HepG2 (cell line): ENCODE data around the gene UGP2. TPM values are rescaled to one million over a fixed set of nuclear protein-coding genes. Genes with fewer than 3 reads are reported as not detected.

Source experiments
- ADNP ChIP-seq: sonication (generic); formaldehyde crosslinking; IDR thresholded peaks from 2 replicates; pipeline ENCODE4 v1.4.0; 2020; ENCODE audit warnings: missing genetic modification reagents
- BRD4 ChIP-seq: sonication (generic); formaldehyde crosslinking; IDR thresholded peaks from 2 replicates; pipeline ENCODE4 v1.4.0; 2020; ENCODE audit warnings: missing genetic modification reagents
- CREM ChIP-seq, 2 experiments: sonication (generic) in 1 of 2; formaldehyde crosslinking in 1 of 2; IDR thresholded peaks; 2 replicates each; pipeline versions ENCODE4 v1.4.0 to v1.6.1; 2016 to 2020; ENCODE audit warnings: antibody characterized with exemption in 1 of 2, mild to moderate bottlenecking in 1 of 2, missing genetic modification reagents in 1 of 2
- ERF ChIP-seq: IDR thresholded peaks from 2 replicates; pipeline ENCODE4 v1.6.1; 2018; ENCODE audit warnings: missing biosample characterization, missing genetic modification reagents
- FOXK2 ChIP-seq: fragments of 450-650 bp; IDR thresholded peaks from 2 replicates; pipeline ENCODE4 v1.6.1; 2016
- KDM2A ChIP-seq: sonication (generic); formaldehyde crosslinking; IDR thresholded peaks from 2 replicates; pipeline ENCODE4 v1.4.0; 2020; ENCODE audit warnings: low read depth, missing genetic modification reagents, borderline replicate concordance
- MIER3 ChIP-seq: IDR thresholded peaks from 2 replicates; pipeline ENCODE4 v1.6.1; 2016; ENCODE audit warnings: missing compliant biosample characterization, borderline replicate concordance
- NBN ChIP-seq: fragments of 450-650 bp; conservative IDR thresholded peaks from 2 replicates; pipeline ENCODE4 v1.6.1; 2017
- NR2F1 ChIP-seq, 2 experiments: fragments of 450-650 bp in 1 of 2; formaldehyde crosslinking in 1 of 2; IDR thresholded peaks; 2 replicates each; pipeline versions ENCODE4 v1.5.0 to v1.6.1; 2016 to 2020; ENCODE audit warnings: mild to moderate bottlenecking in 1 of 2, missing compliant biosample characterization in 1 of 2, missing genetic modification reagents in 1 of 2, moderate library complexity in 1 of 2
- POGZ ChIP-seq: sonication (generic); formaldehyde crosslinking; IDR thresholded peaks from 2 replicates; pipeline ENCODE4 v1.4.0; 2020; ENCODE audit warnings: mild to moderate bottlenecking, missing genetic modification reagents
- REL ChIP-seq: sonication (generic); formaldehyde crosslinking; conservative IDR thresholded peaks from 2 replicates; pipeline ENCODE4 v1.8.0; 2022; ENCODE audit warnings: mild to moderate bottlenecking, missing genetic modification reagents, moderate library complexity
- SKI ChIP-seq: fragments of 450-650 bp; IDR thresholded peaks from one replicate; pipeline ENCODE4 v1.6.1; 2018; ENCODE audit warnings: mild to moderate bottlenecking; ENCODE audit not compliant: partially characterized antibody
- ZBTB8A ChIP-seq: sonication (generic); formaldehyde crosslinking; IDR thresholded peaks from 2 replicates; pipeline ENCODE4 v1.4.0; 2020; ENCODE audit warnings: mild to moderate bottlenecking, low read depth, missing genetic modification reagents, borderline replicate concordance
- ZNF296 ChIP-seq: sonication (generic); formaldehyde crosslinking; conservative IDR thresholded peaks from 2 replicates; pipeline ENCODE4 v1.5.0; 2020; ENCODE audit warnings: mild to moderate bottlenecking, missing genetic modification reagents
- ZNF329 ChIP-seq: sonication (generic); formaldehyde crosslinking; IDR thresholded peaks from 2 replicates; pipeline ENCODE4 v1.9.0; 2021; ENCODE audit warnings: low read depth, mild to moderate bottlenecking, missing genetic modification reagents
- ZNF674 ChIP-seq: sonication (generic); formaldehyde crosslinking; IDR thresholded peaks from 2 replicates; pipeline ENCODE4 v1.5.0; 2020; ENCODE audit warnings: low read depth, mild to moderate bottlenecking, missing genetic modification reagents
- ZNF792 ChIP-seq: IDR thresholded peaks from 2 replicates; pipeline ENCODE4 v1.6.1; 2016
- ZNF816 ChIP-seq: sonication (generic); formaldehyde crosslinking; IDR thresholded peaks from 2 replicates; pipeline ENCODE4 v1.8.0; 2022; ENCODE audit warnings: missing genetic modification reagents, mild to moderate bottlenecking, borderline replicate concordance
- ZSCAN31 ChIP-seq: sonication (generic); formaldehyde crosslinking; IDR thresholded peaks from 2 replicates; pipeline ENCODE4 v1.5.0; 2020; ENCODE audit warnings: low read depth, mild to moderate bottlenecking, missing genetic modification reagents
- polyA plus RNA-seq, 8 experiments: library from polyadenylated mRNA; depleted of rRNA in 3 of 8; stranded (reverse) in 7 of 8; unstranded in 1 of 8; fragments of >200 nt; fragmentation: Illumina TruSeq in 4 of 8; extraction: Trizol in 4 of 8; gene quantifications; 2 replicates each; pipeline versions ENCODE4 v1.2.1 to v1.2.3, GENCODE V29; 2011 to 2016; ENCODE audit warnings: low read depth in 4 of 8, missing spikeins in 1 of 8, mixed read lengths in 1 of 8; ENCODE audit not compliant: insufficient read depth in 1 of 8
- total RNA-seq, 5 experiments: library from RNA; depleted of rRNA; stranded (reverse); fragments of >200 nt; fragmentation: Illumina TruSeq; extraction: Trizol; gene quantifications; 2 replicates each; pipeline ENCODE4 v1.2.3, GENCODE V29; 2016; ENCODE audit warnings: low read depth in 1 of 5
- TF ChIP-seq, protein P1 (sequence below), 2 experiments: sonication (generic) in 1 of 2; formaldehyde crosslinking in 1 of 2; IDR thresholded peaks; 2 replicates each; pipeline versions ENCODE4 v1.4.0 to v1.6.1; 2018 to 2020; ENCODE audit warnings: missing genetic modification reagents in 2 of 2, borderline replicate concordance in 1 of 2, low read depth in 1 of 2, mild to moderate bottlenecking in 1 of 2, missing biosample characterization in 1 of 2
- TF ChIP-seq, protein P2 (sequence below): sonication (generic); formaldehyde crosslinking; IDR thresholded peaks from 2 replicates; pipeline ENCODE4 v1.8.0; 2022; ENCODE audit warnings: missing genetic modification reagents, mild to moderate bottlenecking, inconsistent platforms, borderline replicate concordance
- TF ChIP-seq, protein P3 (sequence below): sonication (generic); formaldehyde crosslinking; IDR thresholded peaks from 2 replicates; pipeline ENCODE4 v1.5.1; 2020; ENCODE audit warnings: missing genetic modification reagents, mild to moderate bottlenecking, borderline replicate concordance
- TF ChIP-seq, protein P4 (sequence below): sonication (generic); formaldehyde crosslinking; IDR thresholded peaks from 2 replicates; pipeline ENCODE4 v1.8.0; 2022; ENCODE audit warnings: low read depth, missing genetic modification reagents
- TF ChIP-seq, protein P5 (sequence below): sonication (generic); formaldehyde crosslinking; IDR thresholded peaks from 2 replicates; pipeline ENCODE4 v1.8.0; 2022; ENCODE audit warnings: missing genetic modification reagents, mild to moderate bottlenecking, borderline replicate concordance

The UGP2 gene
- total and polyA plus RNA-seq, 2 of the 13 experiments (the other 11 are each of a cell fraction or from before 2014, with no cell fraction given), result 96.0 to 134 TPM

DNA sequence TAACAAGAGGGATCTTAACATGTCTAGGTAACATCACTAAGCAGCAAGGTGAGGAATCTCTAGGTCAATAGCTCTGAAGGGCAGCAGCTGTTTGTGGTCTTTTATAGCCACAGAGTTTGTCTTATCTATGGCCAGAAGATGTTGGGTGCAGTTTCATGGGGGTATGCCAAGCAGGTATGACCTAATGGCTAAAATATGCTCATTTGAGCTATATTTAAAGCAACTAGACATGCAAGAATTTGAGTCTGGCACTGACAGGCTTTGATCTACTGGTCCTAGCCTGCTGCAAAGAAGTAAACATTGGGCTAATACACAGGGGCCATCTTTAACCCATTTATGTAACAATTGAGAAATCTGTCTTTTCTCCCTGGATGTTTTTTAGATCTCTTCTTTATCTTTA lies 13.9 kb upstream of the UGP2 start (continued):
- TF ChIP-seq, protein P1, sequence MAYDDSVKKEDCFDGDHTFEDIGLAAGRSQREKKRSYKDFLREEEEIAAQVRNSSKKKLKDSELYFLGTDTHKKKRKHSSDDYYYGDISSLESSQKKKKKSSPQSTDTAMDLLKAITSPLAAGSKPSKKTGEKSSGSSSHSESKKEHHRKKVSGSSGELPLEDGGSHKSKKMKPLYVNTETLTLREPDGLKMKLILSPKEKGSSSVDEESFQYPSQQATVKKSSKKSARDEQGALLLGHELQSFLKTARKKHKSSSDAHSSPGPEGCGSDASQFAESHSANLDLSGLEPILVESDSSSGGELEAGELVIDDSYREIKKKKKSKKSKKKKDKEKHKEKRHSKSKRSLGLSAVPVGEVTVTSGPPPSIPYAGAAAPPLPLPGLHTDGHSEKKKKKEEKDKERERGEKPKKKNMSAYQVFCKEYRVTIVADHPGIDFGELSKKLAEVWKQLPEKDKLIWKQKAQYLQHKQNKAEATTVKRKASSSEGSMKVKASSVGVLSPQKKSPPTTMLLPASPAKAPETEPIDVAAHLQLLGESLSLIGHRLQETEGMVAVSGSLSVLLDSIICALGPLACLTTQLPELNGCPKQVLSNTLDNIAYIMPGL (CRISPR knock-in tag; IDR thresholded peaks at IDR 0.05; ENCODE audit: borderline replicate concordance in 1 of 2, low read depth in 1 of 2), result no peak
- peak; percentile 41; the same call in 1 of the 2 replicates for TF ChIP-seq POGZ (CRISPR knock-in tag)
- TF ChIP-seq REL, result no peak
- TF ChIP-seq SKI, result peak; percentile 97
- no peak for TF ChIP-seq ZSCAN31 (CRISPR knock-in tag)
- TF ChIP-seq CREM (IDR thresholded peaks at IDR 0.05), result peak; percentile 57
- no peak for TF ChIP-seq CREM (CRISPR knock-in tag; IDR thresholded peaks at IDR 0.05)
- TF ChIP-seq KDM2A (CRISPR knock-in tag), result no peak
- no peak; the same call in none of the 2 replicates for TF ChIP-seq ERF (CRISPR knock-in tag)
- no peak for TF ChIP-seq ZNF329
- 0 out of 2 replicates have a peak, but pooled peaks have one; percentile 24 for TF ChIP-seq ZNF792 (CRISPR knock-in tag)
- TF ChIP-seq, protein P2, sequence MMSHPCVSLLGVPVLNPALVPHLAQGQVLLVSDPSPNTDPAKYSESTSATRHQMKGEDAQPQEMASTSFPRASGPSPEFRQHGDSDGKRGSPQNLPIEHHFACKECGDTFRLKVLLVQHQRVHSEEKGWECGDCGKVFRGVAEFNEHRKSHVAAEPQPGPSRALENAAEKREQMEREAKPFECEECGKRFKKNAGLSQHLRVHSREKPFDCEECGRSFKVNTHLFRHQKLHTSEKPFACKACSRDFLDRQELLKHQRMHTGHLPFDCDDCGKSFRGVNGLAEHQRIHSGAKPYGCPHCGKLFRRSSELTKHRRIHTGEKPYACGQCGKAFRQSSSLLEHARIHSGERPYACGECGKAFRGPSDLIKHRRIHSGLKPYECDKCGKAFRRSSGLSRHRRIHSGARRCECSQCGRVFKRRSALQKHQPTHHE (CRISPR knock-in tag), result no peak; the same call in 1 of the 2 replicates
- TF ChIP-seq BRD4, result no peak
- TF ChIP-seq ZNF816 (CRISPR knock-in tag), result no peak
- TF ChIP-seq, protein P3, sequence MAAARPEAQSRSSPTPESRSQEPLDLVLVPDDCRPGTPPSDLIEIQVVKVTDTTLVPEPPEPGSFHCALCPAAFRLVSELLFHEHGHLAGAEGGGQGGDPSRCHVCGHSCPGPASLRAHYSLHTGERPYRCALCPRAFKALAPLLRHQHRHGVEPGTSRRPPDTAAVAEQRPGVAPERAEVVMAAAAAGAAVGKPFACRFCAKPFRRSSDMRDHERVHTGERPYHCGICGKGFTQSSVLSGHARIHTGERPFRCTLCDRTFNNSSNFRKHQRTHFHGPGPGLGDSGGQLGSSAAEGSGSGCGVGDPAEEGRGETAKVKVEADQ, result no peak
- TF ChIP-seq ZNF296 (CRISPR knock-in tag), result no peak
- TF ChIP-seq, protein P4, sequence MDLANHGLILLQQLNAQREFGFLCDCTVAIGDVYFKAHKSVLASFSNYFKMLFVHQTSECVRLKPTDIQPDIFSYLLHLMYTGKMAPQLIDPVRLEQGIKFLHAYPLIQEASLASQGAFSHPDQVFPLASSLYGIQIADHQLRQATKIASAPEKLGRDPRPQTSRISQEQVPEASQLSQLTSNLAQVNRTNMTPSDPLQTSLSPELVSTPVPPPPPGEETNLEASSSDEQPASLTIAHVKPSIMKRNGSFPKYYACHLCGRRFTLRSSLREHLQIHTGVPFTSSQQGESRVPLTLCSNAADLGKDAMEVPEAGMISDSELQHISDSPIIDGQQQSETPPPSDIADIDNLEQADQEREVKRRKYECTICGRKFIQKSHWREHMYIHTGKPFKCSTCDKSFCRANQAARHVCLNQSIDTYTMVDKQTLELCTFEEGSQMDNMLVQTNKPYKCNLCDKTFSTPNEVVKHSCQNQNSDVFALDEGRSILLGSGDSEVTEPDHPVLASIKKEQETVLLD (CRISPR knock-in tag), result no peak
- no peak for TF ChIP-seq NR2F1 (CRISPR knock-in tag; IDR thresholded peaks at IDR 0.05)
- no peak for TF ChIP-seq NBN
- TF ChIP-seq, protein P5, sequence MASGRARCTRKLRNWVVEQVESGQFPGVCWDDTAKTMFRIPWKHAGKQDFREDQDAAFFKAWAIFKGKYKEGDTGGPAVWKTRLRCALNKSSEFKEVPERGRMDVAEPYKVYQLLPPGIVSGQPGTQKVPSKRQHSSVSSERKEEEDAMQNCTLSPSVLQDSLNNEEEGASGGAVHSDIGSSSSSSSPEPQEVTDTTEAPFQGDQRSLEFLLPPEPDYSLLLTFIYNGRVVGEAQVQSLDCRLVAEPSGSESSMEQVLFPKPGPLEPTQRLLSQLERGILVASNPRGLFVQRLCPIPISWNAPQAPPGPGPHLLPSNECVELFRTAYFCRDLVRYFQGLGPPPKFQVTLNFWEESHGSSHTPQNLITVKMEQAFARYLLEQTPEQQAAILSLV (CRISPR knock-in tag), result no peak
- peak; percentile 54; the same call in 1 of the 2 replicates for TF ChIP-seq MIER3 (CRISPR knock-in tag)
- no peak for TF ChIP-seq ZNF674 (CRISPR knock-in tag)
- TF ChIP-seq ZBTB8A (CRISPR knock-in tag), result no peak
- peak; percentile 76 for TF ChIP-seq FOXK2
- no peak for TF ChIP-seq ADNP
